Measurements from ENCODE around the gene SPACA4. TPM values are rescaled to one million over a fixed set of nuclear protein-coding genes. Genes with fewer than 3 reads are reported as not detected.
"Not testable (repeated sequence)": the region's sequence is repeated elsewhere in the genome, so short reads cannot be mapped to it uniquely, and the experiment has no call there.

The SPACA4 gene
- total and polyA plus RNA-seq, 4 donors: not detected

DNA sequence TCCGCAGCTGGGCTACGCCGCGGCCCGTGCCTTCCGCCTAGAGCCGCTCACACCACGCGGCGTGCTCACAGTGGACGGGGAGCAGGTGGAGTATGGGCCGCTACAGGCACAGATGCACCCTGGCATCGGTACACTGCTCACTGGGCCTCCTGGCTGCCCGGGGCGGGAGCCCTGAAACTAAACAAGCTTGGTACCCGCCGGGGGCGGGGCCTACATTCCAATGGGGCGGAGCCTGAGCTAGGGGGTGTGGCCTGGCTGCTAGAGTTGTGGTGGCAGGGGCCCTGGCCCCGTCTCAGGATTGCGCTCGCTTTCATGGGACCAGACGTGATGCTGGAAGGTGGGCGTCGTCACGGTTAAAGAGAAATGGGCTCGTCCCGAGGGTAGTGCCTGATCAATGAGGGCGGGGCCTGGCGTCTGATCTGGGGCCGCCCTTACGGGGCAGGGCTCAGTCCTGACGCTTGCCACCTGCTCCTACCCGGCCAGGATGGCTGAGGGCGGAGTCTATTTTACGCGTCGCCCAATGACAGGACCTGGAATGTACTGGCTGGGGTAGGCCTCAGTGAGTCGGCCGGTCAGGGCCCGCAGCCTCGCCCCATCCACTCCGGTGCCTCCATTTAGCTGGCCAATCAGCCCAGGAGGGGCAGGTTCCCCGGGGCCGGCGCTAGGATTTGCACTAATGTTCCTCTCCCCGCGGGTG lies 23.2 kb downstream of the SPACA4 start:
- no peaks in the 10 kb centered on the region for H3K9me3 ChIP-seq (ENCODE audit: control insufficient read depth in 4 of 4, low read length in 3 of 4)
- no peak overlapping the region for H3K4me3 ChIP-seq (ENCODE audit: low read depth in 1 of 3, low read length in 3 of 3)
- peaks cover 18 to 68% (median 44%) of the 10 kb centered on the region in 4 donors for H3K4me1 ChIP-seq (ENCODE audit: control insufficient read depth in 4 of 4, insufficient read depth in 4 of 4, low read length in 3 of 4)
- no peak for TF ChIP-seq REST (IDR thresholded peaks at IDR 0.05)
- peak; percentile 75 for DNase-seq (ENCODE audit: low spot score)
- H3K27ac ChIP-seq (ENCODE audit: low read depth in 1 of 2, low read length in 2 of 2): peak overlapping the region in 1 of 2 donors; percentile 40
- WGBS: 53% methylated on average over 48 of the region's 48 CpGs
- peaks cover 0 to 7% (median 1%) of the 10 kb centered on the region in 4 donors for H3K36me3 ChIP-seq (ENCODE audit: control insufficient read depth in 4 of 4, insufficient read depth in 3 of 4, low read depth in 1 of 4, low read length in 3 of 4)
- no peaks in the 10 kb centered on the region for H3K27me3 ChIP-seq (ENCODE audit: control insufficient read depth in 4 of 4, insufficient read depth in 4 of 4, low read length in 3 of 4)
- no peak overlapping the region for H3K9ac ChIP-seq (ENCODE audit: low read depth in 1 of 2, low read length in 2 of 2)

DNA sequence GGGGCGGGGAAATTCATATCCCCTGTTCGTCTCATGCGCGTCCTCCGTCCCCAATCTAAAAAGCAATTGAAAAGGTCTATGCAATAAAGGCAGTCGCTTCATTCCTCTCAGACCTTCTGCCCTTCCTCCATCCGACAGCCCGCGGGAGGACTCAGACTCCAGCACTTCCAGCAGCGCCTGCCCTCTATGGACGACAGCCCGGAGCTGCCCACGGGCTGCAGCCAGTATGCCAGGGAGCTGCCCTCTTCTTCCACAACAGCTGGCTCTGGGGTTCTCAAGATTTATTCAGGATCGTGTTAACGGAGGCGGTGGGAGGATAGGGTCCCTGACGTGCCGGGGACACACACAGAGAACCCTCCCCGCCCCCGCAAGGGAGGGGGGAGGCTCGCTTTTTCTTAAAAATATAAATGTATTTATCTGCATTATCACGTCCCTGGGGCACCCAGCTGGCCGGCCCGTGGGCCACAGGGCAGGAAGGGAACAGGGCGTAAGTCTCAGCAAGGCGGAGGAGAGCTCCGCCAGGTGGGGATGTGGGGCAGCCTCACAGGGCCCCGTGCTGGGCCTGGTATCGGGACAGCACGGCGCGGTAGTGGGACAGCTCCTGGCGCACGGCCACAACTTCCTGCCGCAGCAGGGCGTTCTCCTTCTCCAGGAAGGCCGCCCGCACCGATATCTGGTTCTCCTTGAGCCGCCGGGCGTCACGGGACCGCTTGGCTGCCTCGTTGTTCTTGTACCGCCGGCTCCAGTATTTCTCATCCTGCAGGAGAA lies 23.9 kb downstream of the SPACA4 start:
- Histone ChIP-seq H3K27me3 (ENCODE audit: control insufficient read depth in 4 of 4, insufficient read depth in 4 of 4, low read length in 3 of 4) (no peaks in the 10 kb centered on the region), H3K9me3 (ENCODE audit: control insufficient read depth in 4 of 4, low read length in 3 of 4) (no peaks in the 10 kb centered on the region), H3K4me3 (ENCODE audit: low read depth in 1 of 3, low read length in 3 of 3) (no peak overlapping the region), H3K27ac (ENCODE audit: low read depth in 1 of 2, low read length in 2 of 2) (peak overlapping the region in 1 of 2 donors; percentile 40), H3K4me1 (ENCODE audit: control insufficient read depth in 4 of 4, insufficient read depth in 4 of 4, low read length in 3 of 4) (peaks cover 22 to 66% (median 41%) of the 10 kb centered on the region in 4 donors), H3K36me3 (ENCODE audit: control insufficient read depth in 4 of 4, insufficient read depth in 3 of 4, low read depth in 1 of 4, low read length in 3 of 4) (peaks cover 0 to 7% (median 1%) of the 10 kb centered on the region in 4 donors), H3K9ac (ENCODE audit: low read depth in 1 of 2, low read length in 2 of 2) (no peak overlapping the region)
- TF ChIP-seq YY1 (IDR thresholded peaks at IDR 0.05) (no peak), SP1 (IDR thresholded peaks at IDR 0.05) (peak; percentile 26)
- peak; percentile 77 for DNase-seq (ENCODE audit: low spot score)
- WGBS: 55% methylated on average over 47 of the region's 47 CpGs

DNA sequence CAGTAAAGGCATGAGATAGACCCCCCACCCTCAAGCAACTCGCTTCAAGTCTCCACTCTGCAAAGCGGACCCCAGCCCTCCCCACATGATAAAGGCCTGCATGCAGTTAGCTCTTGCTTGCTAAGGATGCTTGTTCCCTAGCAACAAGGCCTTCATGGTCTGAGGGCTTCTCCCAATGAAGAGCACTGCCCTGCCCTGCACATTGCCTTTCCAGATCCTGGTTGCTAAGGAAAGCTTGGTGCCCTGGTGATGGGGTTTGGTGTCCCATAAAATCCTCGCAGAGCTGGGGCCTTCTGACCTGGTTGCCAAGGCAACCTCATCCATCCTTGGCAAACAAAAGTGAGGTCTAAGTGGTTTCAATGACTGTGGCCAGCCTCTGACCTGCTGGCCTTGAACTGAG lies 24.7 kb downstream of the SPACA4 start:
- Histone ChIP-seq H3K4me3 (ENCODE audit: low read depth in 1 of 3, low read length in 3 of 3) (no peak overlapping the region), H3K4me1 (ENCODE audit: control insufficient read depth in 4 of 4, insufficient read depth in 4 of 4, low read length in 3 of 4) (peaks cover 22 to 66% (median 39%) of the 10 kb centered on the region in 4 donors), H3K9ac (ENCODE audit: low read depth in 1 of 2, low read length in 2 of 2) (no peak overlapping the region), H3K27ac (ENCODE audit: low read depth in 1 of 2, low read length in 2 of 2) (peak overlapping the region in 1 of 2 donors; percentile 40), H3K27me3 (ENCODE audit: control insufficient read depth in 4 of 4, insufficient read depth in 4 of 4, low read length in 3 of 4) (no peaks in the 10 kb centered on the region), H3K9me3 (ENCODE audit: control insufficient read depth in 4 of 4, low read length in 3 of 4) (no peaks in the 10 kb centered on the region), H3K36me3 (ENCODE audit: control insufficient read depth in 4 of 4, insufficient read depth in 3 of 4, low read depth in 1 of 4, low read length in 3 of 4) (peaks cover 0 to 7% (median 1%) of the 10 kb centered on the region in 4 donors)
- WGBS: 72% methylated on average over 3 of the region's 3 CpGs
- TF ChIP-seq NR2F2 (IDR thresholded peaks at IDR 0.05): no peak
- TF ChIP-seq FOXA1 (IDR thresholded peaks at IDR 0.05): no peak
- no peak for TF ChIP-seq YY1 (IDR thresholded peaks at IDR 0.05)
- TF ChIP-seq, protein P1, sequence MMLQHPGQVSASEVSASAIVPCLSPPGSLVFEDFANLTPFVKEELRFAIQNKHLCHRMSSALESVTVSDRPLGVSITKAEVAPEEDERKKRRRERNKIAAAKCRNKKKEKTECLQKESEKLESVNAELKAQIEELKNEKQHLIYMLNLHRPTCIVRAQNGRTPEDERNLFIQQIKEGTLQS (IDR thresholded peaks at IDR 0.05): no peak
- TF ChIP-seq SP1 (IDR thresholded peaks at IDR 0.05): no peak
- TF ChIP-seq, protein P2, sequence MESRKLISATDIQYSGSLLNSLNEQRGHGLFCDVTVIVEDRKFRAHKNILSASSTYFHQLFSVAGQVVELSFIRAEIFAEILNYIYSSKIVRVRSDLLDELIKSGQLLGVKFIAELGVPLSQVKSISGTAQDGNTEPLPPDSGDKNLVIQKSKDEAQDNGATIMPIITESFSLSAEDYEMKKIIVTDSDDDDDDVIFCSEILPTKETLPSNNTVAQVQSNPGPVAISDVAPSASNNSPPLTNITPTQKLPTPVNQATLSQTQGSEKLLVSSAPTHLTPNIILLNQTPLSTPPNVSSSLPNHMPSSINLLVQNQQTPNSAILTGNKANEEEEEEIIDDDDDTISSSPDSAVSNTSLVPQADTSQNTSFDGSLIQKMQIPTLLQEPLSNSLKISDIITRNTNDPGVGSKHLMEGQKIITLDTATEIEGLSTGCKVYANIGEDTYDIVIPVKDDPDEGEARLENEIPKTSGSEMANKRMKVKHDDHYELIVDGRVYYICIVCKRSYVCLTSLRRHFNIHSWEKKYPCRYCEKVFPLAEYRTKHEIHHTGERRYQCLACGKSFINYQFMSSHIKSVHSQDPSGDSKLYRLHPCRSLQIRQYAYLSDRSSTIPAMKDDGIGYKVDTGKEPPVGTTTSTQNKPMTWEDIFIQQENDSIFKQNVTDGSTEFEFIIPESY (IDR thresholded peaks at IDR 0.05): no peak
- no peak for TF ChIP-seq HNF4A (conservative IDR thresholded peaks at IDR 0.05)
- TF ChIP-seq CTCF (IDR thresholded peaks at IDR 0.05; ENCODE audit: low read depth, low read length, missing input control): no peak
- peak; percentile 33 for DNase-seq (ENCODE audit: low spot score)

GRCh38 chr19:48632286-48632685 lies 25.7 kb downstream of the SPACA4 start:
- H3K36me3 ChIP-seq (ENCODE audit: control insufficient read depth in 4 of 4, insufficient read depth in 3 of 4, low read depth in 1 of 4, low read length in 3 of 4); H3K27me3 ChIP-seq (ENCODE audit: control insufficient read depth in 4 of 4, insufficient read depth in 4 of 4, low read length in 3 of 4); H3K9ac ChIP-seq (ENCODE audit: low read depth in 1 of 2, low read length in 2 of 2); H3K4me3 ChIP-seq (ENCODE audit: low read depth in 1 of 3, low read length in 3 of 3); H3K9me3 ChIP-seq (ENCODE audit: control insufficient read depth in 4 of 4, low read length in 3 of 4); DNase-seq (ENCODE audit: low spot score); H3K27ac ChIP-seq (ENCODE audit: low read depth in 1 of 2, low read length in 2 of 2): not testable (repeated sequence)
- 93% methylated on average over 11 of the region's 11 CpGs for WGBS
- peaks cover 24 to 70% (median 38%) of the 10 kb centered on the region in 4 donors for H3K4me1 ChIP-seq (ENCODE audit: control insufficient read depth in 4 of 4, insufficient read depth in 4 of 4, low read length in 3 of 4)

Measured in liver (tissue), 9 donors.